Amniotic stem cell (primary cell): Measurements from ENCODE around the gene COPS6.

Source experiments
- DNase-seq: peaks from one replicate; lab custom pipeline; 2025; lab: John Stamatoyannopoulos, UW

Gene COPS6

DNA sequence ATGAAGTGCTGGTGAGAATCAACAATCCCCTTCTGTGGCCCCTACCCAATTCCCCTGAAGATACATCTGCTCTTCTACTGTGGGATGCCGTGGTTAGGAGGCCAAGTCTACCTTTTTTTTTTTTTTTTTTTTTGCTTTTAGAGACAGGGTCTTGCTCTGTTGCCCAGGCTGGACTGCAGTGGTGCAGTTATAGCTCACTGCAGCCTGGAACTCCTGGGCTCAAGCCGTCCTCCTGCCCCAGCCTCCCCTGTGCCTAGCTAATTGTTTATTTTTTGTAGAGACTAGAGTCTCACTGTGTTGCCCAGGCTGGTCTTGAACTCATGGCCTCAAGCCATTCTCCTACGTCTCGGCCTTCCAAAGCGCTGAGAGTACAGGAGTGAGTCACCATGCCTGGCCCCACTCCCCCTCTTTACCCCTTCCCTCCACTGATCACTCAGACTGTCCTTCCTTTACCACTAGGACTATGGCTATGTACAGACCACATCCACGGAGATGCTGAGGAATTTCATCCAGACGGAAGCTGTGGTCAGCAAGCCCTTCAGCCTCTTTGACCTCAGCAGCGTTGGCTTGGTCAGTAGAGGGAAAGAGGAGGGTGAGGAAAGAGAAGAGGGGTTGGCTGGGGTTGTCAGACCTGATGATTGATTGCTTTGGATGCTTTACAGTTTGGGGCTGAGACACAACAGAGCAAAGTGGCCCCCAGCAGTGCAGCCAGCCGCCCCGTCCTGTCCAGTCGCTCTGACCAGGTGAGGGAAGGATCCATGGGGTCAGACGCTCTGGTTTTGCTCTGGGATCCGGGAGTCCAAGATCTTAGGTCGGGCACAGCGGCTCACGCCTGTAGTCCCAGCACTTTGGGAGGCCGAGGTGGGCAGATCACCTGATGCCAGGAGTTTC lies 14.4 kb downstream of the COPS6 start:
- no peak for DNase-seq

DNA sequence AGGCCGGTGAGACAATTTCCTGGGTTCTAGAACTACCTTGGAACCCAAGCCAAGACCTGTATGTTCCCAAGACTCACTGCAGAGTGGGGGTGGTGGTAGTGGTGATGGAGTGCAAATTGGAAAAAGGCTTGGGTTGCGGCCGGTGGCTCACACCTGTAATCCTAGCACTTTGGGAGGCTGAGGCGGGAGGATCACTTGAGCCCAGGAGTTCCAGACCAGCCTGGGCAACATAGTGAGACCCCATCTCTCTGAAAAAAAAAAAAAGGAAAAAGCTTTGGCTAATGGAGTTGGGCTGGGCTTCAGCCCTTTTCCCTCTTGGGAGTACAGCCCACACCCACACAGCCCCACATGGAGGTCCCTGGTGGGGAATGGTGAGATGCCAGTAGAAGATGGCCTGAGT lies 16.8 kb downstream of the COPS6 start:
- DNase-seq: no peak

DNA sequence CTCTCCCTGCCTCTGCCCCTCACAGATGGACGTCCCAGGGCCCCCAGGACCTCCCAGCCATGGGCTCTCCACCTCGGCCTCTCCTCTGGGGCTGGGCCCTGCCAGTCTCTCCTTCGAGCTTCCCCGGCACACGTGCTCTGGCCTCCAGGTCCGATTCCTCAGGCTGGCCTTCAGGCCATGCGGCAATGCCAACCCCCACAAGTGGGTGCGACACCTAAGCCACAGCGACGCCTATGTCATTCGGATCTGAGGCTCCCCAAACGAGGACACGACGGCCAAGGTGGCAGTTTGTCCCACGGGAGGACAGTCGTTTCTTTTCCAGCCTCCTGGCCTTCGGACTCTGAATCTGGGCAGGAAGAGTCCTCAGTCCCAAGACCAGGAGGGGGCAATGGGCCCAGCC lies 17.9 kb downstream of the COPS6 start:
- no peak for DNase-seq

DNA sequence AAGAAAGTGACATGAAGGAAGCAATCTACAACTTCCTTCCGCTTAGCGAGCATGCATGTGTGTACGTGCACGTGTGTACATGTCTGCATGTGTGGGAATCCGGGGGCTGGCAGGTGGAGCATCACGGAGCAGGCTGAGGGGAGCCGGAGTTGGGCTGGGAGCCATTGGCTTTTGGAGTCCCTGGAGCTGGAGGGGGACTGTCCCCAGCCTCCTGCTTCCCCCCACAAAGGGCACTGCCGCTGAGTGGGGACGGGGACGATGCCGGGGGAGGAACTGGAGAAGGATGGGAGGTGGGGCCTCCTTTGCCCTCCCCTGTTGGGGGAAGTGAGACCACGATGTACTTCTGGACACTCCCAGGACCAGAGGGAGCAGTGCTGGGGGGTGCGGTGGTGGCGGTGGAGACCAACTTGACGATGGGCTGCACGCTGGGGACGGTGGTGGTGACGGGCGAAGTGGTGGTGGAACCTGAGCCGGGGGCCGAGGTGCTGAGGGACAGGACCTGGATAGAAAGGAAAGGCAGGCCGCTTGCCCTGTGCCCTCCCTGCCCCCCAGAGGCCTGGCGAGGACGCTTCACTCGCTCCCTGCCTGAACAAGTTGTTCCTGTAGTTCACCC lies 18.5 kb downstream of the COPS6 start:
- DNase-seq: no peak

DNA sequence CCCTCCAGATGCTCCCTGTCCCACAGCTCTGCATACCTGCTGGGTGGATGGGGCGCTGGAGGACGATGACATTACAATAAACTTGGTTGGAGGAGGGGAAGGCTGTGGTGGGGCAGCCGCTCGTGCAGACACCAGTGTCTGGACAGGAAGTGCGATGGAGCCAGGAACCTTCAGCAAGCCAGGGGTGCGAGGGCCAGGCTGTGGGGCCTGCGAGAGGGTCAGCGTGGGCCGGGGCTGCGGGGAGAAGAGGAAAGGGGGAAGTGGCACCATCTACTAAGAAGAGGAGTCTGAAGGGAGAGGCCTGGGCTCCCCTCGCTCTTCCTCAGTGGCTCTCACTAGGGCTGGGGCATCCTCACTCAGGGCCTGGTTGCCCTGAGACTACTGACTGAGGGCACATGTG lies 19.1 kb downstream of the COPS6 start:
- no peak for DNase-seq

DNA sequence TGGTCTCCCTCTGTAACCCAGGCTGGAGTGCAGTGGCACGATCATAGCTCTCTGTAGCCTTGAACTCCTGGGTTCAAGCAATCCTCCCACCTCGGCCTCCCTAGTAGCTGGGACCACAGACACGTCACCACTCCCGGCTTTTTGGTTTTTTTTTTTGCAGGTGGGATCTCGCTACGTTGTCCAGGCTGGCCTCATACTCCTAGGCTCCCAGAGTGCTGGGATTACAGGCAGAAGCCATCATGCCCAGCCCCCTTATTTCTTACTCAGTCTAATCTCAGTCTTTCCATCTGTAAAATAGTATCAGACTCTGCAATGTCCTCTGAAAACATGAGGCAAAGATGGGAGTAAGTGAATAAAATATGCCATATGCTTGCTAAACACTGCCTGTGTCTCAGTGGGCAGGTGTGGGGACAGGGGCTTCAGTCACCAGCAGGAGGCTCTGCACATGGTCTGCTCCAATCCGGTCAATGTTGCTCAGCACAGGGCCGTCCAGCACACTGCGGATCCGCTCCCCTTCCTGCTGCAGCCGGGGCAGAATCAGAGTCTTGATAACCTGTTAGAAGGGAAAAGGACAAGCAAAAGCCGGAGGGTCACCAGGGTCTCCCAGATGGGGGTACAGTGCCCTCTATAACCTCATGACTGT lies 20.9 kb downstream of the COPS6 start:
- no peak for DNase-seq

DNA sequence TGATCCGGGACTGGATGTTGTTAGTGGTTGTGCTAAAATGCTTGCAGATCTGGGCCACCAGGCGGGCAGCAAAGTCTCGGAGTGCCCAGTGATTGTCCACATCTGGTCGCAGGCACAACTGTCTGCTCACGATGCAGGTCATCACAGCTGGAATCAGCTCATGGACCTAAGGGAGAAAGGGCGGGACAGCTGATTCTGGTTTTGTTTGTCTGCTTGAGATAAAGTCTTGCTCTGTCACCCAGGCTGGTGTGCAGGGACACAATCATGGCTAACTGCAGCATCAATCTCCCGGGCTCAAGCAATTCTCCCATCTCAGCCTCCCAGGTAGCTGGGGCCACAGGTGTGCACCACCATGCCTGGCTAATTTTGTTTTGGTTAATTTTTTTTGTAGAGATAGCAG lies 22.4 kb downstream of the COPS6 start:
- DNase-seq: no peak

DNA sequence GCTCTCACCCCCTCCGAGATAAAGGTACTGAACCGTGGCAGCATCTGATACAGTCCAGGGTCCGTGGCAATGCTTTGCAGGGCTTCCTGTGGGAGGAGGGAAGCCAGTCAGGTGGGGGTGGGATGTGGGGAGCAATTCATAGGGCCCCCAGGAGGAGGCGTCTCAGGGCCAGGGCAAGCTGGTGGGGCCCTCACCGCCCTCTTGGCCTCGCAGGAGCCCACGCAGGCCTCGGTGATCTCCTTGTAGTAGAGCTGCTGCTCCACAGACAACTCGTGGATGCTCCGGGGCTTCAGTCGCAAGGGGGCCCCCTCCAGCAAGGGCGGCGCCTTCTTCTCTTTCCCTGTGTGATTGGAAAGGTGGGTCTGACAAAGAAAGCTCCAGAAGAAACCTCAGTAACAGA lies 23.1 kb downstream of the COPS6 start:
- DNase-seq: no peak

DNA sequence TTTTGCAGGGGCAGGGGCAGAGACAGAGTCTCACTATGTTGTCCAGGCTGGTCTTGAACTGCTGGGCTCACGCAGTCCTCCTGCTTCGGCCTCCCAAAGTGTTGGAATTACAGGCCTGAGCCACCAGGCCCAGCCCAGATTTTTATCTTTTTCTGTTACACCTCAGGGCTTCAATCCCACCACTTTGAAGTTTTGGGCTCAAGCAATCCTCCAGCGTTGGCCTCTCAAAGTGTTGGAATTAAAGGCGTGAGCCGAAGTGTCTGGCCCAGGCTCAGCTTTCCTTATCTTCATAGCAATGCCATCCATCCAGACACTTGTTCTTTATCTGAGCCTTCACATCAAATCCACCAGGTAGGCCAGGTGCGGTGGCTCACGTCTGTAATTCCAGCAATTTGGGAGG lies 26.3 kb downstream of the COPS6 start:
- DNase-seq: no peak

DNA sequence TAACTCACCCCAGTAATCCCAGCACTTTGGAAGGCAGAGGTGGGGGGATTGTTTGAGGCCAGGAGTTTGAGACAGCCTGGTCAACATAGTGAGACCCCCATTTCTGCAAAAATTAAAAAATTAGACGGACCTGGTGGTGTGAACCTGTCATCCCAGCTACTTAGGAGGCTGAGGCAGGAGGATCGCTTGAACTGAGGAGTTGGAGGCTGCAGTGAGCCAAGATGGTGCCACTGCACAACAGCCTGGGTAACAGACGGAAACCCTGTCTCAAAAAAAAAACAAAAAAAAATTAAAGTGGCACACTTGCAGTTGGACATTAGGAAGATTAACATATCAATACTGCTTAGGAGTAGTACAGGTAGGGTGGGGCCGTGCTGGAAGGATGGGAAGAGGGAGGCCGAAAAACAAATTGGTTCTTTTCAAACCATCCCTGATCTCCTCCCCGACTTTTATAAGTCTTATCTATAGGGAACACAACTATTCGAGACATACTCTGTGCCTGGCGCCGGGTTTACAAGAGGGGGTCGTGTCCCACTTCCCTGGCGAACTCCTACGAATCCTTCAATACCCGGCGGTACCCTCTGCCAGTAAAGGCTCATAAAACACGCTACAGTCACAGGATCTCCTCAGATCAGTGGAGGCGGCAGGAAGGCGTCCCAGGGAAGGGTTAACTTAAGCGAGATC lies 29.8 kb downstream of the COPS6 start:
- no peak for DNase-seq

DNA sequence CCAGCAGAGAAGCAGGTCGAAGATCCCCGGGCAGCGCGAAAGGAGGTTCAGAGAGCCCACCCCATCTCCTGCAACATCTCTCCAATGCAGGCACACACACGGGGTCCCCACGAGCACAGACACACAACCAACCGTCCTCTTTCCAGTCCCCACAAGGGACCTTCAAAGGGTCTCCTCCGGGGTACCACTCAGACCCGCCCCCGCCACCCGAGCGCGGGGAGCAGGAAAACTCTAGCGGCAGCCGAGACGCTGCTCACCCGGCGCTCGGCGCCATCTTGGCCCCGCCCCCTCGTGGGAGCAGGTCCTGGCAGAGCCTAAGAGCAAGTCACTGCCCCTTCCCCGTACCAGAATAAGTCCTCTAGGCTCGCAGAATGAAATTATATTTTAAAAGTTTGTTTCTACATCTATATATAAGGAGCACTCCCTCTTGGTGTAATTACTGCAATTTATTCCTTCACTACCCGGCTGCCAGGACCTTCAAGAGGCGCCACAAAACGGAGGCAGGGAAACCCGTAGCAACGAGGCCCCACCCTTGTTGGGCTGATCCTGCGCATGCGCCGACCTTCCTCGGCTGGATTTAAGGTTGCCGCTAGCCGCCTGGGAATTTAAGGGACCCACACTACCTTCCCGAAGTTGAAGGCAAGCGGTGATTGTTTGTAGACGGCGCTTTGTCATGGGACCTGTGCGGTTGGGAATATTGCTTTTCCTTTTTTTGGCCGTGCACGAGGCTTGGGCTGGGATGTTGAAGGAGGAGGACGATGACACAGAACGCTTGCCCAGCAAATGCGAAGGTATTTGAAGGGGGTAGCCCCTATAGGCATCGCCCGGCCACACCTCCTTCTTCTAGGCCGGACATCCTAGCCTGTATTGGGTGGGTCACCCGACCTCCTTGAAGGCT lies 30.6 kb downstream of the COPS6 start, which contains the start of the genes CNPY4 and TAF6:
Gene CNPY4 (plus strand): TSS at position 563 of the 898 bp plus-strand sequence. CDS start 111 bp downstream, at position 674.
Gene TAF6 (minus strand): TSS at position 287 of the 898 bp plus-strand sequence. CDS start 5,149 bp downstream, outside the sequence.
- peak; percentile 92 for DNase-seq

DNA sequence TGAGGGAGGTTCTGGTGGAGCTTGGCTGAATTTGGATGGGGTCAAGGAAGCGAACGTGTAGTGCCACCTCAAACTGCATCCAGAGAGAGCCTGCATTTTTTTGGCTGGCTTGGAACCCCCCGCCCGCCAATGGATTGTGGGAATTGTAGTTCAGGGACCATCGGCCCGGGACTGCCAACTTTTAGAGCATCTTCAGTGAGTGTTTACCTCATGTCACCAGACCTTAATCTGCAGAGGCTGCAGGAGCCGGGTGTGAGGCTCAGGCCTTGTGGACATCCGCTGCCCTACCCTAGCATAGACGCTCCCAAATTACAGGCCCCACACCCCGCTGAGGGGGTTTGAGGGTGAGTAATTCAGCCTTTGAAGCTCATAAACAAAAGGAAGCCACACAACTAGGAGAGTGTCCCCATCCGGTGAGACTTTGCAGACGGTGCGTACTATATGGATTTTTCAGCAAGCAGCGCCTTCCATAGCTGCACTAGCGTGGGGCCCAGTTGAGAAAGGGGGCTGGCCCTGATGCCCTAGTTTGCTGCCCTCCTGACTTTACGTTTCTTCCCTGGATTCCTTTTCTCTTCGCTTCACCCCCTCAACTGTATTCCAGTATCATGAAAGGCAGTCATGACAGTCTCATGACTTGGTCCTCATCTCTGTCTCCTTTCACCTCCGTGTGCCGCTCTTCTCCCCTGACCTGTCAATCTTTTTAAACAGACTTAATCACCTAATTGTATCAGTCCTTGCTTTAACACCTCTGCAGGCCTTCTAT lies 31.4 kb downstream of the COPS6 start:
- DNase-seq: peak; percentile 55

DNA sequence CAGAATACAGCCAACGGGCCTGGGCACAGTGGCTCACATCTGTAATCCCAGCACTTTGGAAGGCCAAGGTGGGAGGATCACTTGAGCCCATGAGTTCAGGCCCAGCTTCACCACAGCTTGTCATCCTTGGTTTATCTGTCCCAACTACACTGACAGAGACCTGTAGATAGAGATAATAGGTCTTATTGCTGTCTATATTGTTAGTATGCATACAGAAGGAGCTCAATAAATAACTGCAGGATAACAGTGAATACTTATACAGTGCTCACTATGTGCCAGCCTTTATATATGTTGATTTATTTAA lies 31.9 kb downstream of the COPS6 start:
- DNase-seq: no peak

DNA sequence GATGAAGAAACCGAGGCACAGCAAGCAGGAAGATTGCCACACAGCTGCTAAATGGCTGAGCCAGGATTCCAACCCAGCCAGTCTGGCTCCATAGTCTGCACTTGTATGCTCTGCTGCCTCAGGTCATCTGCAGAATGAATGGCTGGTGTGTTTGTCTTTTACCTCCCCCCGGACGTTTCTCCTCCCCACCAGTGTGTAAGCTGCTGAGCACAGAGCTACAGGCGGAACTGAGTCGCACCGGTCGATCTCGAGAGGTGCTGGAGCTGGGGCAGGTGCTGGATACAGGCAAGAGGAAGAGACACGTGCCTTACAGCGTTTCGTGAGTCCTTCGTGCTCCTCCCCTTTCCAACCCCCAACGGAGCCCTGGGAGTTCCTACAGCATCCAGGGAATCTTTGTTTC lies 33.3 kb downstream of the COPS6 start:
- DNase-seq: no peak

DNA sequence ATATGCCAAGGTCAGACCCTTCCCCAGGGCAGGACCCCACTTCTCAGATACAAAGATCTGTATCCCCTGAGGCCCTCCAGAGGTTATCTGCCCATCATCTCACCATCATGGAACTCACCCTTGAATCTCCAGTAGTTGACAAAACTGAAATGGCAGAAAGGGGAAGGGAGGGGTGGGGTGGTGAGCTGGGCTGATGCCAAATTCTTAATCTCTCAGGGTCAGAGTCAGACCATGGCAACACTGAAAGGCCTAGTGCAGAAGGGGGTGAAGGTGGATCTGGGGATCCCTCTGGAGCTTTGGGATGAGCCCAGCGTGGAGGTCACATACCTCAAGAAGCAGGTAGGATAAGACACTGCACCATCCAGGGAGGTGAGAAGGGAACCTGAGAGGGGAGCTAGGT lies 33.8 kb downstream of the COPS6 start:
- DNase-seq: no peak

DNA sequence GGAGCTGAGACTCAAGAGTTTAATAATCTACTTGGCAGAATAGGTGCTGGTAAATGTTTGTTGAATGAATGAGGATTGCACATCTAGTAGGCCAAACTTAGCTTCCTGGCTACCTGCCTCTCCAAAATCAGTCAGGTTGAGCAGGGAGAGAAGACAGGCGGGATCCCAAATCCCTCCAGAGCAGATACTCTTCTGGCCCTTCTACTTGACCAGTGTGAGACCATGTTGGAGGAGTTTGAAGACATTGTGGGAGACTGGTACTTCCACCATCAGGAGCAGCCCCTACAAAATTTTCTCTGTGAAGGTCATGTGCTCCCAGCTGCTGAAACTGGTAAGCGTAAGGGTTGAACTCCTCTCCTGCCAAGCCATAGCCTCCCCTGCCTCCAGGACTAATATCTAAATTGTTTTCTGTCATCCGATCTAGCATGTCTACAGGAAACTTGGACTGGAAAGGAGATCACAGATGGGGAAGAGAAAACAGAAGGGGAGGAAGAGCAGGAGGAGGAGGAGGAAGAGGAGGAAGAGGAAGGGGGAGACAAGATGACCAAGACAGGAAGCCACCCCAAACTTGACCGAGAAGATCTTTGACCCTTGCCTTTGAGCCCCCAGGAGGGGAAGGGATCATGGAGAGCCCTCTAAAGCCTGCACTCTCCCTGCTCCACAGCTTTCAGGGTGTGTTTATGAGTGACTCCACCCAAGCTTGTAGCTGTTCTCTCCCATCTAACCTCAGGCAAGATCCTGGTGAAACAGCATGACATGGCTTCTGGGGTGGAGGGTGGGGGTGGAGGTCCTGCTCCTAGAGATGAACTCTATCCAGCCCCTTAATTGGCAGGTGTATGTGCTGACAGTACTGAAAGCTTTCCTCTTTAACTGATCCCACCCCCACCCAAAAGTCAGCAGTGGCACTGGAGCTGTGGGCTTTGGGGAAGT lies 35.8 kb downstream of the COPS6 start:
- no peak for DNase-seq

DNA sequence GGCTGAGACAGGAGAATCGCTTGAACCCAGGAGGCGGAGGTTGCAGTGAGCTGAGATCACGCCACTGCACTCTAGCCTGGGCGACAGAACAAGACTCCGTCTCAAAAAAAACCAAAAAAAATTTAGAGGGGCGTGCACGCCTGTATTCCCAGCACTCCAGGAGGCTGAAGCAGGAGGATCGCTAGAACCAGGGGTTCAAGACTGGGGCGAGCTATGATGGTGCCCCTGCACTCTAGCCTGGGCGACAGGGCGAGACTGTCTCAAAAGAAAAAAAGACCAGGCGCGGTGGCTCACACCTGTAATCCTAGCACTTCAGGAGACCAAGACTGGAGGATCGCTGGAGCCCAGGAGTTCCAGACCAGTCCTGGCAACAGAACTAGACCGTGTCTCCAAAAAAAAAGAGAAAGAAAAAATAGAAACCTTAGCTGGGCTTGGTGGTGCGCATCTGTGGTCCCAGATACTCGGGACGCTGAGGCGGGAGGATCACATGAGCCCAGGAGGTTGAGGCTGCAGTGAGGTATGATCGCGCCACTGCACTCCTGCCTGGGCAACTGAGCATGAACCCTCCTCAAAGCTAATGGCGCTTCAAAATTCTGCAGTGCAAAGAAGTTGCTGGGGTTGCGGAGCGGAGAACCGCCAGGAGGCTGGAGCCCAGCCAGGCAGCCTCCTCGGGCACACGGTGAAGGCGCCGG lies 37.6 kb downstream of the COPS6 start:
- DNase-seq: no peak

DNA sequence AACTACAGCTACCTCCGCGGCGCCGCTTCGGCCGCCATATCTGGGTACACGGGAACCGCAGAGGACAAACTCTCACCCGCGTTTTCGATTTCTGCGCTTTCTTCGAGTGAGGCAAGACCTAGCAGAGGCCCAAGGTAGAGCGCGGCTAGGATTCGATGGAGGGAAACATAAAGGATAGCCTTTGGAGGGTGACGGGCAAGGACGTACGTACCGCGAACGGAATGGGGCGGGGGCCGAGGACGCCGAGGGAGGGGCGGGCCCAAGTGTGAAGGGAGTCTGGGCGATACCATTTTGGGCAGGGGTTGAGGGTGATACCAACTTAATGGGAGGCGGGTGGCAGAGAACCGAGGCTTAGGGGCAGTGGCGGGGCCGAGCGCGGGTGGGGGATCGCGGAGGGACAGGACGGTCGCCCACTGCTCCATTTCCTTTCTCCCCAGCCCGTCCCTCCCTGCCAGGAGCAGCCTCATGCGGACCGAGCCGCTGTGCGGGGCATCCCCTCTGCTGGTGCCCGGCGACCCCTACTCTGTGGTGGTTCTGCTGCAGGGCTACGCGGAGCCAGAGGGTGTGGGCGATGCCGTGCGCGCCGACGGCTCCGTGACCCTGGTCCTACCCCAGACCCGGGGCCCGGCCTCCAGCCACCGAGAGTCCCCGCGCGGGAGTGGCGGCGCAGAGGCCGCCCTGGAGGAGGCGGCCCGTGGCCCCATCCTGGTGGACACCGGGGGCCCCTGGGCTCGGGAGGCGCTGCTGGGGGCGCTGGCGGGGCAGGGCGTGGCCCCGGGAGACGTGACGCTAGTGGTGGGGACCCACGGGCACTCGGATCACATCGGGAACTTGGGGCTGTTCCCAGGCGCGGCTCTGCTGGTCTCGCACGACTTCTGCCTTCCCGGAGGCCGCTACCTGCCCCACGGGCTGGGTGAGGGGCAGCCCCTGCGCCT lies 38.4 kb downstream of the COPS6 start, which contains the start of gene MBLAC1:
Gene MBLAC1 (plus strand): TSS at position 37 of the 935 bp plus-strand sequence. CDS start 429 bp downstream, at position 466.
- peak; percentile 81 for DNase-seq
